ENCODE results near the gene TRUB2. TPM values are rescaled to one million over a fixed set of nuclear protein-coding genes. Genes with fewer than 3 reads are reported as not detected.

The TRUB2 gene, protein sequence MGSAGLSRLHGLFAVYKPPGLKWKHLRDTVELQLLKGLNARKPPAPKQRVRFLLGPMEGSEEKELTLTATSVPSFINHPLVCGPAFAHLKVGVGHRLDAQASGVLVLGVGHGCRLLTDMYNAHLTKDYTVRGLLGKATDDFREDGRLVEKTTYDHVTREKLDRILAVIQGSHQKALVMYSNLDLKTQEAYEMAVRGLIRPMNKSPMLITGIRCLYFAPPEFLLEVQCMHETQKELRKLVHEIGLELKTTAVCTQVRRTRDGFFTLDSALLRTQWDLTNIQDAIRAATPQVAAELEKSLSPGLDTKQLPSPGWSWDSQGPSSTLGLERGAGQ
- 8.3 and 9.2 TPM in 2 replicates for total RNA-seq (ENCODE audit: low replicate concordance)

GRCh38 chr9:128322404-128323211 is at the start of gene TRUB2, which contains the start of gene COQ4:
Gene TRUB2, minus strand, starts transcription at chr9:128322447. Its CDS starts 39 bp downstream, at chr9:128322408.
Gene COQ4, plus strand, starts transcription at chr9:128322839. Its CDS starts 20 bp downstream, at chr9:128322859.
- H3K27me3 Mint-ChIP-seq (ENCODE audit: insufficient read depth, low read depth) = peaks cover 2% of the 10 kb centered on the region
- H3K9me3 ChIP-seq (ENCODE audit: low read depth) = no peaks in the 10 kb centered on the region
- no peaks in the 10 kb centered on the region for H3F3A ChIP-seq (ENCODE audit: low read depth)
- peaks cover 13% of the 10 kb centered on the region for H3K4me1 Mint-ChIP-seq
- peak within 1 kb of the TSS; percentile 68 for H3K9ac ChIP-seq
- no peaks in the 10 kb centered on the region for H3K27me3 ChIP-seq
- H3K36me3 ChIP-seq = no peaks in the 10 kb centered on the region
- H3K27ac ChIP-seq = peak within 1 kb of the TSS; percentile 17
- peaks cover 2% of the 10 kb centered on the region for H3K36me3 Mint-ChIP-seq
- no peak for TF ChIP-seq CTCF (IDR thresholded peaks at IDR 0.05)
- no peak for TF ChIP-seq EZH2 (IDR thresholded peaks at IDR 0.05)
- no peak for TF ChIP-seq EZH2phosphoT487 (IDR thresholded peaks at IDR 0.05)
- peak within 1 kb of the TSS; percentile 94 for H3K4me3 ChIP-seq
- H2AFZ ChIP-seq (replicated peaks) = peak within 1 kb of the TSS; percentile 99
- peaks cover 38% of the 10 kb centered on the region for H3K79me2 ChIP-seq (ENCODE audit: low read depth)
- H4K20me1 ChIP-seq (ENCODE audit: low read depth) = no peaks in the 10 kb centered on the region
- peak within 1 kb of the TSS; percentile 98 for H3K27ac Mint-ChIP-seq
- DNase-seq (ENCODE audit: low spot score) = peak; percentile 96
- H3K4me1 ChIP-seq = peaks cover 11% of the 10 kb centered on the region
- H3K4me2 ChIP-seq = peak within 1 kb of the TSS; percentile 97
- peak within 1 kb of the TSS; percentile 99 for H3K4me3 Mint-ChIP-seq
- H3K9me3 Mint-ChIP-seq = no peaks in the 10 kb centered on the region

GRCh38 chr9:128371630-128372117 is 49.4 kb upstream of the TRUB2 start:
- Histone ChIP-seq H3K4me3 (peak overlapping the region; percentile 79), H3K9me3 (ENCODE audit: low read depth) (no peaks in the 10 kb centered on the region), H3K4me1 (peaks cover 4% of the 10 kb centered on the region), H3K36me3 (no peaks in the 10 kb centered on the region), H3K27ac (no peak overlapping the region), H3K4me2 (peak overlapping the region; percentile 84), H3K79me2 (ENCODE audit: low read depth) (peaks cover 14% of the 10 kb centered on the region), H4K20me1 (ENCODE audit: low read depth) (peaks cover 40% of the 10 kb centered on the region), H2AFZ (replicated peaks) (peak overlapping the region; percentile 67), H3F3A (ENCODE audit: low read depth) (peaks cover 6% of the 10 kb centered on the region), H3K27me3 (peaks cover 40% of the 10 kb centered on the region), H3K9ac (peak overlapping the region; percentile 69)
- Mint-ChIP-seq H3K36me3 (peaks cover 9% of the 10 kb centered on the region), H3K27ac (peak overlapping the region; percentile 64), H3K4me3 (peak overlapping the region; percentile 97), H3K4me1 (peaks cover 38% of the 10 kb centered on the region), H3K9me3 (no peaks in the 10 kb centered on the region), H3K27me3 (ENCODE audit: insufficient read depth, low read depth) (peaks cover 6% of the 10 kb centered on the region)
- no peak for TF ChIP-seq CTCF (IDR thresholded peaks at IDR 0.05)
- no peak for TF ChIP-seq EZH2phosphoT487 (IDR thresholded peaks at IDR 0.05)
- TF ChIP-seq EZH2 (IDR thresholded peaks at IDR 0.05) = no peak
- no peak for DNase-seq (ENCODE audit: low spot score)

- peaks cover 9% of the 10 kb centered on the region for H3K36me3 Mint-ChIP-seq
- Histone ChIP-seq H3K4me2 (peak within 1 kb of the TSS; percentile 85), H3K4me3 (peak within 1 kb of the TSS; percentile 79), H3K9ac (peak within 1 kb of the TSS; percentile 69), H3K27me3 (peaks cover 47% of the 10 kb centered on the region), H3K9me3 (ENCODE audit: low read depth) (no peaks in the 10 kb centered on the region), H4K20me1 (ENCODE audit: low read depth) (peaks cover 39% of the 10 kb centered on the region), H2AFZ (replicated peaks) (peak within 1 kb of the TSS; percentile 67), H3K79me2 (ENCODE audit: low read depth) (peaks cover 14% of the 10 kb centered on the region), H3K4me1 (peaks cover 4% of the 10 kb centered on the region), H3K36me3 (no peaks in the 10 kb centered on the region), H3F3A (ENCODE audit: low read depth) (peaks cover 6% of the 10 kb centered on the region), H3K27ac (no peak within 1 kb of the TSS)
- peaks cover 8% of the 10 kb centered on the region for H3K27me3 Mint-ChIP-seq (ENCODE audit: insufficient read depth, low read depth)
- peaks cover 41% of the 10 kb centered on the region for H3K4me1 Mint-ChIP-seq
- peak; percentile 96 for DNase-seq (ENCODE audit: low spot score)
- H3K9me3 Mint-ChIP-seq = no peaks in the 10 kb centered on the region
- peak within 1 kb of the TSS; percentile 96 for H3K27ac Mint-ChIP-seq
- TF ChIP-seq EZH2phosphoT487 (IDR thresholded peaks at IDR 0.05) = no peak
- TF ChIP-seq CTCF (IDR thresholded peaks at IDR 0.05) = peak; percentile 11
- H3K4me3 Mint-ChIP-seq = peak within 1 kb of the TSS; percentile 97
These were observed 48.7 kb upstream of the TRUB2 start, which contains the start of gene URM1 for GRCh38 chr9:128370752-128371629. Gene URM1, plus strand, starts transcription at chr9:128371374. Its CDS starts 7 bp downstream, at chr9:128371381.
